GM18519 (cell line): Measurements from ENCODE around the gene UTP18.
"Not testable (repeated sequence)": the region's sequence is repeated elsewhere in the genome, so short reads cannot be mapped to it uniquely, and the experiment has no call there.

Source experiments
- ATAC-seq: cut with Tn5 transposase; IDR thresholded peaks from one replicate; pipeline ENCODE4 v1.9.1; 2021; ENCODE audit warnings: mild to moderate bottlenecking, moderate library complexity; ENCODE audit not compliant: unreplicated experiment, low FRiP score

Gene UTP18

DNA sequence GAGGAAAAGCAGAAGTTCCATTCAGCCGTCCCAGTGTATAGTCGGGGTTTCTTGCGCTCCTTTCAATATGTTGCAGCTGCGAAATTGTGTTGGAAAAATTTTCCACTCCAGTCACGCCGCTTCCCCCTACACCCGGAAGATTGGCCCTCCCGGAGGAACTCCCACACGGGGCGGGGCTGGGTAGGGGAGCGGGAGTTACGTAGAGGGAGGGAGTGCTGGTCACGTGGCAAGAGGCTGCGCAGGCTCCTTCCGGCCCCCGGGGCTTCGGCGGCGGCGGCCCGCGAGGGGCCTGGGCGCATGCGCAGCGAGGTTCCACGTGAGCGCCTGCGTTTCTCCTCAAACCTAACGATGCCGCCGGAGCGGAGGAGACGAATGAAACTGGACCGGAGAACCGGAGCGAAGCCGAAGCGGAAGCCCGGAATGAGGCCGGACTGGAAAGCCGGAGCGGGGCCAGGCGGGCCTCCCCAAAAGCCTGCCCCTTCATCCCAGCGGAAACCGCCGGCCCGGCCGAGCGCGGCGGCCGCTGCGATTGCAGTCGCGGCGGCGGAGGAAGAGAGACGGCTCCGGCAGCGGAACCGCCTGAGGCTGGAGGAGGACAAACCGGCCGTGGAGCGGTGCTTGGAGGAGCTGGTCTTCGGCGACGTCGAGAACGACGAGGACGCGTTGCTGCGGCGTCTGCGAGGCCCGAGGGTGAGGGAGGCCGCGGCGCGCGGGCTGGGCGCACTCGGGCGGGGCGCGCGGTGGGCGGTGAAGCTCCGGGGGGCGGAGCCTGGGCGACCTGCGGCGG is at the start of gene UTP18:
Gene UTP18 (plus strand): TSS at position 310 of the 787 bp plus-strand sequence. CDS start 39 bp downstream, at position 349.
- ATAC-seq = peak; percentile 50

DNA sequence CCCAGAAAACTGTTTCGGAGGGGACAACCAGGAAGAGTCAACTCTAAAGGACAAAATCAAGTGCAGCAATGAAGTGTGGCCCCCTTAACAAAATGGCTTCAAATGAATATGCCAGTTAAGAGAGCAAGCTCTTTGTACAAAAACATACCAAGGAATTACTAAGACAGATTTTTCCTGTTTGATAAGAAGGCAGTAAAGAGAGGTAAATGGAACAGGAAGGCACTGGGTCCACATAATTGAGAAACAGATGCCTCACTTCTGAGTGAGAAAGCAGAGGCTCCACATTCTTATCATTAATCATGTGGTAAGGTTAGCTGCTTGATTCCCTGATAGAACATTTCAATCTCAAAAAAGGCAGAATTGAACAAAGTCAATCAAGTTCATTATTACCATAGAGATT is 45.4 kb upstream of the UTP18 start:
- ATAC-seq = no peak

DNA sequence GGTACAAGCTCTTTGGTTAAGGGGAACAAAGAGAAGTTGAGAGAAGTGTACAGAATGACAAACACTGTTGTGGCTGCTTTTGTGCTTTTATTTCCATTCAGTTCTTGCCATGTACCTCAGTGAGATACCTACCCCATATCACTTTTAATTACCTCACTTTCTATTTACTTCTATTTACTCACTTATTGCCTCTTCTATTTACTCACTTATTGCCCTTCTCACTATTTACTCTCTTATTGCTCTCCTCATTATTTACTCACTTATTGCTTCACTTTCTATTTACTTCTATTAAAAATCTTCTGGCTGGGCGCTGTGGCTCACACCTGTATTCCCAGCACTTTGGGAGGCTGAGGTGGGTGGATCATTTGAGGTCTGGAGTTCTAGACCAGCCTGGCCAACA is 42.4 kb upstream of the UTP18 start:
- no peak for ATAC-seq

DNA sequence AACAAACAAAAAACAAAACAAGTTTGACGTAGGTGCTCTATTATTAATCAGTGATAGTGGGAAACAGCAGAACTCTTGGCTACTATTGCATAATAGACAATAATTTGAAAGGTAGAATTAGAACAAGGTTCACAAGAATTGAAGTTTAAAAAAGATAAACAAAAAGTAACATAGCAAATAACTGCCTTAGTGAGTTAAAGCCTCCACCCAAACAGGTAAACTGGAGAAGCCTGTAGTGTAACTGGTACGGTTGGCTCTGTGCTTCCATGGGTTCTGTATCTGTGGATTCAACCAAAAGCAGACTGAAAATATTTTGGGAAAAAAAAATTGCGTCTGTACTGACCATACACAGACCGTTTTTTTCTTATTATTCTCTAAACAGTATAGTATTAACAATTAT is 39.0 kb upstream of the UTP18 start:
- ATAC-seq = no peak

DNA sequence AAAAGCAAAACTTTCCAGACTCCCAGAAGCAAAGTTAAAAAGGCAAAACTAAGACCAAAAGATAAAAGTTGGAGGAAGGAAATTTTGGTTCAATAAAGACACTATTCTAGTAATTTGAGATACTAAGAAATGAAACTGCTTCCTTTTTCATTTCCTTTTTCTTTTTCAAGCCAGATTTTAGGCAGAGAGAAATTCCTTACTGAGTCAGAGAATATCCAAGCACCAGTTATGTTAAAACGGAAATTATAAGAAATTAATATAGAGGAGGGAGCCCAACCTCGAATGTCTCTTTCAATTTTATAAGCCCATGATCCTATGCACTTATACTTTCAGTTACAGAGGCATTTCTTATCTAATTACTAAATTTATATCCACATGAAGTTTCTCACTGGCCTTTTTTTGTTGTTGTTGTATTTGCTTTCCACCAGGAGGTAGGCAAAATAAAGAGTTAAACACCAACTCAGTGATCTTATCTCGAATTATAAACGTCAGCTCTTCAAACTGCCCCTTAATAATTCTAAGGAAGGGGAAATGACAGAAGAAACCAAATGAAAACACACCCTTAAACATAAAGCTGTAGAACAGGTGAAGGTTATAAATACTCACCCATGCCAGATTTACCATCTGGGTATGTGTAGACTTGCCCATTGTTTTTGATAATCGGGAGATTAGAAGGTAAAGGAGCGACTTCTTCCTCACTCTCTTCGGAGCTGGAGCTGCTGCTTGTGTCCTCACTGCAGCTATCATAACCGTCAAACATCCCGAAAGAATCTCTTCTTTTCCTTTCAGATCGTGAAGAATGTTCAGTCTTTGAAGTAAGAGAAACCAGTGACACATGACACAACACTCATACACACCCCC is 35.7 kb upstream of the UTP18 start:
- ATAC-seq = no peak

DNA sequence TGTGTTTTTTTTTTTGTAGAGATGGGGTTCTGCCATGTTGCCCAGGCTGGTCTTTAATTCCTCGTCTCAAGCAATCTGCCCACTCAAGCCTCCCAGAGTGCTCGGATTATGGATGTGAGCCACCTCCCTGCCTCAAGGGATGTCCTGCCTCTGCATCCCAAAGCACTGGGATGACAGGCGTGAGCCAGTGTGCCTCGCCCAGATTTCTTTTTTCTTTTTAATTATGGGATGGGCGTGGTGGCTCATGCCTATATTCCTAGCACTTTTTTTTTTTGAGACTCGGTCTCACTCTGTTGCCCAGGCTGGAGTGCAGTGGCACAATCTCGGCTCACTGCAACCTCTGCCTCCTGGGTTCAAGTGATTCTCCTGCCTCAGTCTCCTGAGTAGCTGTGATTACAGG is 34.8 kb upstream of the UTP18 start:
- ATAC-seq = not testable (repeated sequence)

DNA sequence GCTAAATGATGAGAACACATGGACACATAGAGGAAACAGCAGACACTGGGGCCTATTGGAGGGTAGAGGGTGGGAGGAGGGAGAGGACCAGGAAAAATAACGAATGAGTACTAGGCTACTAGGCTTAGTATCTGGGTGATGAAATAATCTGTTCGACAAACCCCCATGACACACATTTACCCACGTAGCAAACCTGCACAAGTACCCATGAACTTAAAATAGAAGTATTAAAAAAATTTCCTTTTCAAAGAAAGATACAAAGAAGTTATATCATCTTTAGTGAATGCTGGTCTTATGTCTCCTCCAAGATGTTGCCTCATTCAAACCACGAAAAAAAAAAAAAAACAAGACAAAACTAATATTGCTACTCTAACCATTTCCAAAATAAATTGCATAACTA is 32.2 kb upstream of the UTP18 start:
- ATAC-seq = no peak

DNA sequence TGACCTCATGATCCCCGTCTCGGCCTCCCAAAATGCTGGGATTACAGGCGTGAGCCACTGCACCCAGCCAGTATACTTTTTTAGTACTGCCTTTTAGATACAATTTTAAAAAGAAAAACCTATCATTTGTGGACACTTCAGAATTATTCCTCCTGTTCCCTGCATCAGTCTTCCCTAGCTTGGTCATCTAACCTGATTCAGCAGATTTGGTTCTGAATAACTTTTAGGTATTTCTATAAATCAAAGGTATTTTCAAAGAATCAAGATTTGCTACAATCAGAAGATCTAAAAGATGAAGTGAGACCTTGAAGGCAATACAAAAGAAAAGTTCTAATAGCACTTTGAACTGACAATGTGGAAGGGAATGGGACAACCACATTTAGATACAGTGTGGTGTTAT is 30.5 kb upstream of the UTP18 start:
- no peak for ATAC-seq

DNA sequence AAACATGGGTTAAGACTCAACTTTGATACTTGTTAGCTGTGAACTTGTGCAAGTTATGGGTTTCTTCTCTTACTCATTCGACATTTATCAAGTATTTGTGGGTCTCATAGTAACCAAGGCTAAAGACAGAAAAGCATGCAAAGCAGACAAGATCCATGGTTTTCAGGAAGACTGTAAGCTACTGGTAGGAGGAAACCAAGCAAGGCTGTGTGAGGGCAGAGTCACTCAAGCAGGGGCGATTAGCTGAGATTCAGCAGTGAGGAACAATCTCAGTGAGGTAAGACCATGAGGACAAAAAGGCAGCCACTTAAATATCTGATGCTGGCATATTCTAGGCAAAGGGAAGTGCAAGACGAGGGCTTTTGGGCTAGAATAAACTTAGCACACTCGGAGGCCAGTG is 30.0 kb upstream of the UTP18 start:
- no peak for ATAC-seq

DNA sequence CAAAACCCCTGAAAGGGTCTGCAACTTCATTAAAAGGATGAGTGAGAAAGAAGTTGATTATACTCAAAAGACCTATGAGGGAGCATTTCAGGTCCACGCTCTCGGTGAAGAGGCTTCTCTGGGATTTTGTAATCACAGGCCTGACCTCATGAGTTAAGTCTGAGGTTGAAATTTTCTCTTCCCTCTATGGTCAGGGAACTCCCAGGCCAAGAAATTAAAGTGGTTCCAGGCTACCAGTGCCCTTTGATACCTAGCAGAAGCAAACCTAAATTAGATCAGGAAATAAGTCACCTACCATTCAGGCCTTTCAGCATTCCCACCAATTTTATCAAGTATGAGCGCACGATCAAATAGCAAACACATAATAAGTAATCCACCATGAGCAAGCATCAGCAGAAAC is 28.3 kb upstream of the UTP18 start:
- ATAC-seq = no peak

DNA sequence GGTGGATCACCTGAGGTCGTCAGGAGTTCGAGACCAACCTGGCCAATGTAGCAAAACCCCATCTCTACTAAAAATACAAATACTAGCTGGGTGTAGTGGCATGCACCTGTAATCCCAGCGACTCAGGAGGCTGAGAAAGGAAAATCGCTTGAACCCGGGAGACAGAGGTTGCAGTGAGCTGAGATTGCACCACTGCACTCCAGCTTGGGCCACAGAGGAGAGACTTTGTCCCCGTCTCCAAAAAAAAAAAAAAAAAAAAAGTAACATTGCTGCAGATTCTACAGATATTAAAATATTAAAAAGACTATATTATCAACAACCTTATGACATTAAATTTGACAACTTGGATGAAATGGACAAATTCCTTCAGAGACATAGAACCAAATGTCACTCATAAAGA is 26.2 kb upstream of the UTP18 start:
- no peak for ATAC-seq

DNA sequence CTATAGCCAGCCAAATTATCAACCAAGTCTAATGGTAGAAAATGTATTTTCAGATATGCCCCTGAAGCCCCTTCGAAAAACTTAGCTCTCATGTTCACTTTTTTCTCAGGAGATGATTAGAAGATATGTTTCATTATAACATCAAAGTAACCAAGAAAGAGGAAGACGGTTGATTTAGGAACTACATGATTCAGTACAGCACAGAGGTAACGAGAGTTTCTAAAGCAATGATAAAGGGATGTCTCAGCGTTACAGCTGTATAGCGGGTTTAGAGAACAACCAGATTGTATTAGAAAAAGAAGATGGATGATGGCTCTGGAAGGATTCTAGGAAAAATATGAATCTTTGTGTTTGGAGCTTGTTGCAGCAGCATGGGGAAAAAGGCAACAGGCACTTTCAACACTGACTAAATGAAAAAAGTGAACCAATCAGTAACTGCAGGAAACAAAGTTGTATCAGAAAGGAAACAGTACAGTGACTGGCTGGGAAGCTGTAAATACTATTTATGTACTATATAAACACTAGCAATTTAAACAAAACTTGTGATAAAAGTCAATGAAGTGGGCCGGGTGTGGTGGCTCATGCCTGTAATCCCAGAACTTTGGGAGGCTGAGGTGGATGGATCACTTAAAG is 22.0 kb upstream of the UTP18 start:
- ATAC-seq = peak; percentile 88

DNA sequence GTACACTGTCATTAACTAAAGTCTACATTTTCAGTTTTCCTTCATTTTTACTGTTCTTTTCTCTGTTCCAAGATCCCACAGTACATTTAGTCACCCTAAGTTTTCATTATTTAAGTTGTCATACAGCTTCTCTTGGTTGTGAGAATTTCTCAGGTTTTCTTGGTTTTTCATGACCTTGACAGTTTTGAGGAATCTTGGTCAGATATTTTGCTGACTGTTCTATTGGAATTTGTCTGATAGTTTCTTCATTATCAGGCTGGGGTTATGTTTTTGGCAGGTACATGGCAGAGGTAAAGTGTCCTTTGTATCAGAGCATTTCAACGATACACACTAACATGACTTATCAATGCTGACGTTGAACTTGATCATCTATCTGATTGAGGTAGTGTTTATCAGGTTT is 20.1 kb upstream of the UTP18 start:
- no peak for ATAC-seq

DNA sequence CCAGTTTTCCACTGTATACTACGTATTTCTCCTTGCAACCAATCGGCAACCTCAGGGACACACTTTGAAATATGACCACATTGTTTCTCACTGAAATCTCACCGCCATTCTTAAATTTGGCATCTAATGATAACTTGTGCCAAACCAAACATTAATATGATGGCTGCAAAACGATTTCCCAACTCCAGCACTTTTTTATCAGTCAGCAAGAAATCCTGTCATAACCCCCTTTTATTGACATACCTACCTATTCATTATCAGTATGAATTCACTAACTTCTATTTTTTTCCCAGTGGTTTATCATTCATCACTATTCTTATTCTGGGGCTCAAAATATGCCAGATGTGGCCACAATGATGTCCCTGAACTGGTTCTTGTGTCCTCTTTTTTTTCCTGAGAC is 16.3 kb upstream of the UTP18 start:
- no peak for ATAC-seq

DNA sequence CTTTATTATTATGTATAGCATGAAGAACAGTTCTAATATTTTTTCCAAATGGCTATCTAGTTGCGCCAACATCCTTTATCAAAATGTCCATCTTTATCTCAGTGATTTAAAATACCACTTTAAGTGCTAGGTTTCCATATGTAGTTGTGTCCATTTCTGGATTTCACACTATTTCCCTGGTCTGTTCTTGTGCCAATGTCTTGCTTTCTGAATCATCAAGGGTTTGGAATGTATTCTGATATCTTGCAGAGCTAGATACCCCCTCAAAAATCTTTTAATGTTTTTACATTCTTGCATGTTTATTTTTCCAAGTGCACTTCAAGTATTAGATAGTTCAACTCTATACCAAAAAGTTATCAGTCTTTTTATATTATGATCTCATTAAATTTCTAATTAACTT is 14.8 kb upstream of the UTP18 start:
- no peak for ATAC-seq

DNA sequence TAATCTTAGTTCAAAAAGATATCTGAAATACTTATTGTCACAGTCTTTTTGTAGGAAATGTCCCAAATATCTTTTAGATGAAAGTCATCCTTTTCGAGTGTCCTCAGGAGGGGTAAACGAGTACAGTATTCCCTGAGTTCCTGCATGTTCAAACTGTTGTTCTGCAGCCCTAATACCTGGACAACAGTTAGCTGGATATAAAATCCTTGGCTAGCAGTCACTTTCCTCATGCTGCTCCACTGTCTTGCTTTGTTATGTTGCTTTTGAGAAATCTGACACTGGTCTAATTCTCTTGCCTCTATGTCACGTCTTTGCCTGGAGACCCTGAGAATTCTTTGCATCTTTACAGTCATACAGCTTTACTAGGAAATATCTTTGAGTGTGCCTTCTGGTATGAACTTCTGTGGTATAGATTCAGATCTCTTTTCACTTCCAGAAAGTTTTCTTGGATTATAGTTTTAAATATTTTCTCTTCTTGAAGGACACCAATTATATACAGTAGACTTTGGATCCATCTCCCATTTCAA is 10.0 kb upstream of the UTP18 start:
- ATAC-seq = no peak

DNA sequence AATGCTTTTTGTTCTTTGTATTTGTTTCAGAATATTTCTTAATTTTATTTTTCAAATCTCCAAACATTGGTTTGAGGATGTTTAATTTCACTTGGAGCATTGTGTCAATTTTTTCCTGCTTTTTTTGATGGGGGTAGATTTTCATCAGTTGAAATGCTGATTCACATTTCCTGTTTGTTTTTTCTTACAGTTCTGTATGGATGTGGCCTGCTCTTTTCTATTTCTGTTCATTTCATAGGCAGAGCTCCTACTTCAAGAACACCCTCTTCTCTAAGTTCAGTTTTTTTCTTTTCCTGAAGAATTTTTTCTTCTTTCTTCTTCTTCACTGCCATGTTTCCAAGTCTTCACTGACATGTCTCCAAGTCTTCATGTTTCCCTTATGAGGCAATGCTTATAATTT is 9.3 kb upstream of the UTP18 start:
- ATAC-seq = no peak

DNA sequence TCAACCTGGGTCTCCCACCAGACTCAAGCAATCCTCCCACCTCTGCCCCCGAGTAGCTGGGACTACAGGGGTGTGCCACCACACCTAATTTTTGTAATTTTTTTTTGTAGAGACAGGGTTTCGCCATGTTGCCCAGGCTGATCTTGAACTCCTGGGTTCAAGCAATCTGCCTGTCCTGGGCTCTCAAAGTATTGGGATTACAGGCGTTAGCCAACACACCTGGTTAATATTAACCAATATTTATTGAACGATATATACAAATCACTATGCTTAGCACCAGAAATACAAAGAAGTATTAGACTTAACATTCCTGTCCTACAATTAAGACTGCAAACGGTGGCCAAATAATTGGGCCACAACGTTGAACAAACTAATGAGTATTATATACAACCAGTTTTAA is 4.7 kb upstream of the UTP18 start:
- ATAC-seq = no peak

DNA sequence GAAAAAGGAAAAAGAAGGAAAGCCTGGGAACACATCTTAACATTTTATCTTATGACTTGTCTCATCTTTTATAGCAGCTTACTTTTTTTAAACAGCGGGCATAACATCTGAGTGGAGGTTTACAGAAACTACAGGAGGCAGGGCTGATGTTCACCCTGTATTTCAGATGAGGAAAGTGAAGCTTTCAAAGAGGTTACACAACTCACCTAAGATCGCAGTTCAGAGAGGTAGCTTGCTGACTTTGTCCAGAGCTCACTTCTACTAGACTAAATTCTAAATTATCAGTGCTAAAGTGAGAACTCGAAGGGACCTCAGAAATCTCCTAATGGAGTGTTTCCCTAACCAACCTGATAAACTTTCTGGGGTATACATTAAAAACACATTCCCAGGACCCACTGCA is 4.2 kb upstream of the UTP18 start:
- ATAC-seq = no peak

DNA sequence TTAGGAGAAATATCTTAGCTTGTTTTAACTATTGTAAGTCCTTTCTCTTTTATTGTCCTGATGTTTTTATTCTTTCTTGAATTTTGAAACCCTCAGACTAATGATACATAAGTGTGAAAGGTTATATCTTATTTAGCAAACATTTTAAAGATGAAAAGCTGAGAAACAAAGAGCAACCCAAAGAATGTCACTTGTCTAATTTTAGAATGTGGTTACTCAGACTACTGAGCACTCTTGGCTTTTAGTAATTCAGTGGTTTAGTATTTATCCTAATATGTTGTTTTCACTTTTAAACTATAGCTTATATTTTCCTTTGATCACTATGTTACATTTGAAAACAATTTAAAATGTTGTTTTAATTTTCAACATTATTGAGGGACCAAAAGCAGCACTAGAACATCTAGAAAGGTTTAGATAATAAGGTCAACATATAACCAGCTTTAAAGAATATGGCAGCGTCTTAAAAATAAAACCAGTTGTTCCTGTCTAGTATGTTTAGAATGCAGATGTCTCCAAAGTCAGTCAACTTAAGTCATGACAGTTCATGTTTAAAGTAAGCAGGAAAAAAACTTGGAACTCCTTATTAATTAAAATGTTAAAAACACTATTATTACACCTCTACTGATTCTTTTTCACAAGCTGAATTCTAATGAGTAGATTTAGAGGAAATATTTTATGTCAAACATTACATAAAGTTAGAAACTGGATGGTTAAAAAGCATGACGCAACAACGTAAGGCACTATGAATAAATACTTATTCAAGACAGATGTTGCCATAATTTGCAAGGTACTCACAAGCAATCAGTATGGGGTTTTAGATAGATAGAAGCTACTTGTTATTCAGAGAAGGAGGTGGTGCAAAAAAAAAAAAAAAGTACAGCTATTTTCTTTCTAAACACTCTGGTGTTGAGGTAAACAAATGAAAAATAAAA is 2.9 kb upstream of the UTP18 start:
- no peak for ATAC-seq
